ENCODE measurements around the gene ENTHD1. TPM values are rescaled to one million over a fixed set of nuclear protein-coding genes. Genes with fewer than 3 reads are reported as not detected.
A peak's percentile ranks its signal among the peaks of the same experiment; 100 is the strongest.

The ENTHD1 gene
- total and polyA plus RNA-seq, 9 of the 15 experiments (the other 6 are each of a cell fraction or from before 2014, with no cell fraction given), result 0.13 to 0.98 (median 0.35) TPM

GRCh38 chr22:39728236-39728860 is 165.2 kb downstream of the ENTHD1 start:
- WGBS (ENCODE audit: insufficient coverage, low coverage, missing lambda C conversion rate), result 73% methylated on average over 7 of the region's 12 CpGs
- DNase-seq (ENCODE audit: extremely low read depth in 1 of 4, low spot score in 3 of 4) (no peak), FAIRE-seq (no peak), ATAC-seq (no peak)
- H2AFZ ChIP-seq (ENCODE audit: low read depth, low read length), result no peak overlapping the region
- no TSS peak for BruUV-seq (replicated peaks)
- H4K20me1 ChIP-seq (replicated peaks; ENCODE audit: control insufficient read depth, insufficient read depth, low read length), result no peaks in the 10 kb centered on the region
- H3K79me2 ChIP-seq (ENCODE audit: control insufficient read depth, insufficient read depth, low read length), result no peaks in the 10 kb centered on the region
- no peak overlapping the region for H3K27ac ChIP-seq (ENCODE audit: extremely low read depth, low read depth, low read length)
- H3K9me3 ChIP-seq (replicated peaks; ENCODE audit: control insufficient read depth, insufficient read depth, low read depth, low read length), result no peaks in the 10 kb centered on the region
- no peak overlapping the region for H3K4me3 ChIP-seq
- CTCF ChIA-PET (ENCODE audit: low intra/inter-chr PET ratio), result no interaction called here
- H3K9me1 ChIP-seq (ENCODE audit: control insufficient read depth, insufficient read depth, low read length), result no peaks in the 10 kb centered on the region
- peaks cover 25 to 30% of the 10 kb centered on the region in 2 experiments for H3K4me1 ChIP-seq (replicated peaks in 1 of 2; ENCODE audit: control insufficient read depth in 2 of 2, insufficient read depth in 2 of 2, low read length in 2 of 2)
- no peaks in the 10 kb centered on the region for H3K36me3 ChIP-seq (ENCODE audit: control insufficient read depth, insufficient read depth, low read length)
- no peaks in the 10 kb centered on the region for H3K27me3 ChIP-seq (ENCODE audit: control insufficient read depth in 2 of 2, insufficient read depth in 2 of 2, low read length in 2 of 2)
- TF ChIP-seq ZNF41 (CRISPR knock-in tag; conservative IDR thresholded peaks at IDR 0.05), result no peak
- no peak overlapping the region for H3K4me2 ChIP-seq (ENCODE audit: insufficient read depth, low read length)
- in situ Hi-C loops (cut with MboI), result no loop called here
- POLR2A ChIA-PET, result no interaction called here
- intact Hi-C loops (cut with micrococcal nuclease), result no loop called here
- H3K9ac ChIP-seq (ENCODE audit: insufficient read depth in 1 of 2, low read depth in 2 of 2, low read length in 2 of 2), result no peak overlapping the region

GRCh38 chr22:39727541-39727940 is 166.0 kb downstream of the ENTHD1 start:
- in situ Hi-C loops (cut with MboI), result no loop called here
- POLR2A ChIA-PET, result no interaction called here
- Histone ChIP-seq H3K4me2 (ENCODE audit: insufficient read depth, low read length) (no peak overlapping the region), H4K20me1 (replicated peaks; ENCODE audit: control insufficient read depth, insufficient read depth, low read length) (no peaks in the 10 kb centered on the region), H3K27me3 (ENCODE audit: control insufficient read depth in 2 of 2, insufficient read depth in 2 of 2, low read length in 2 of 2) (no peaks in the 10 kb centered on the region), H3K9me3 (replicated peaks; ENCODE audit: control insufficient read depth, insufficient read depth, low read depth, low read length) (no peaks in the 10 kb centered on the region), H3K9ac (ENCODE audit: insufficient read depth in 1 of 2, low read depth in 2 of 2, low read length in 2 of 2) (no peak overlapping the region), H3K79me2 (ENCODE audit: control insufficient read depth, insufficient read depth, low read length) (no peaks in the 10 kb centered on the region), H3K36me3 (ENCODE audit: control insufficient read depth, insufficient read depth, low read length) (no peaks in the 10 kb centered on the region), H3K9me1 (ENCODE audit: control insufficient read depth, insufficient read depth, low read length) (no peaks in the 10 kb centered on the region), H2AFZ (ENCODE audit: low read depth, low read length) (no peak overlapping the region), H3K4me1 (replicated peaks in 1 of 2; ENCODE audit: control insufficient read depth in 2 of 2, insufficient read depth in 2 of 2, low read length in 2 of 2) (peaks cover 26% of the 10 kb centered on the region in 2 experiments), H3K4me3 (no peak overlapping the region), H3K27ac (ENCODE audit: extremely low read depth, low read depth, low read length) (no peak overlapping the region)
- TF ChIP-seq MED1 (CRISPR knock-in tag; IDR thresholded peaks at IDR 0.05; ENCODE audit: borderline replicate concordance) (no peak), FOSL1 (tag; conservative IDR thresholded peaks at IDR 0.05) (0 out of 2 replicates have a peak, but pooled peaks have one; percentile 29), JUND (IDR thresholded peaks at IDR 0.05; ENCODE audit: borderline replicate concordance, low read depth, low read length) (no peak; the same call in 1 of the 2 replicates), JUND (tag; IDR thresholded peaks at IDR 0.05; ENCODE audit: borderline replicate concordance, low read depth, low read length) (peak; percentile 13; the same call in 1 of the 3 replicates)
- 36% methylated on average over 8 of the region's 15 CpGs for WGBS (ENCODE audit: insufficient coverage, low coverage, missing lambda C conversion rate)
- DNase-seq (ENCODE audit: extremely low read depth in 1 of 4, low spot score in 3 of 4) (no peak), ATAC-seq (no peak), FAIRE-seq (no peak)
- CTCF ChIA-PET (ENCODE audit: low intra/inter-chr PET ratio), result no interaction called here
- intact Hi-C loops (cut with micrococcal nuclease), result no loop called here
- no TSS peak for BruUV-seq (replicated peaks)

Measured in K562 (cell line).